Measurements from ENCODE around the gene CIPC.

CIPC gene

DNA sequence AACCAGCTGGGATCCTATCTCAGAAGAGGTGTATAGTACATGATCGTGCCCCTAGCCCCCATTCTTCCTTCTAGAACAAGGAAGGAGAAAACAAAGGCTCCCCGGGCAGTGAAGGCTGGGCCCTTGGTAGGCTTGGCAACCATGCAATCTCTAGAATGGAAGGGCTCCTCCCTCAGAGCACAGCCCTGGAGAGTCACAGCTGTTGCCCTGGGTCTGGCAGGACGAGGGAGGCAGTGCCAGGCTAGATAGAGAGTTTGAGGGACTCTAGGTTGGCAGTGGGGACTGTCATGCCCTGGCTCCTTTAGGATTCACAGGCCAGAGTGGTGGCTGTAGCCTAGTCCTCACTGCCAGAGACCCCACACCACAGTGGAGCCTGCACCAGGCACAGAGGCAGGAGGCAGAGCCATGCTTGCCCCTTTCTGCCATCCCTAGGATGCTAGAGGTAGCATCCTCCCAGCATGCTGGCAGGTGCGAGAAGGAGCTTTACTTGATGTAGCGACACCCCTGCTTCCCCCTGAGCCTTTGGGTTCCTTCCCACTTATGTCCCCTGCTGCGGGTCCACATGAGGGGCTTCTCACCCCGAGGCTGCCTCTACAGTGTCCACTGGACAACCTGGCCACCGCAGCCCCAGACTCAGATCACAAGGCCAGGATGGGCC, 33.4 kb upstream of the CIPC start:
- no peak for DNase-seq (ENCODE audit: insufficient read length, low spot score)
- no peak for FAIRE-seq
- no peak for TF ChIP-seq POLR2A (IDR thresholded peaks at IDR 0.05; ENCODE audit: low read depth, low read length)

DNA sequence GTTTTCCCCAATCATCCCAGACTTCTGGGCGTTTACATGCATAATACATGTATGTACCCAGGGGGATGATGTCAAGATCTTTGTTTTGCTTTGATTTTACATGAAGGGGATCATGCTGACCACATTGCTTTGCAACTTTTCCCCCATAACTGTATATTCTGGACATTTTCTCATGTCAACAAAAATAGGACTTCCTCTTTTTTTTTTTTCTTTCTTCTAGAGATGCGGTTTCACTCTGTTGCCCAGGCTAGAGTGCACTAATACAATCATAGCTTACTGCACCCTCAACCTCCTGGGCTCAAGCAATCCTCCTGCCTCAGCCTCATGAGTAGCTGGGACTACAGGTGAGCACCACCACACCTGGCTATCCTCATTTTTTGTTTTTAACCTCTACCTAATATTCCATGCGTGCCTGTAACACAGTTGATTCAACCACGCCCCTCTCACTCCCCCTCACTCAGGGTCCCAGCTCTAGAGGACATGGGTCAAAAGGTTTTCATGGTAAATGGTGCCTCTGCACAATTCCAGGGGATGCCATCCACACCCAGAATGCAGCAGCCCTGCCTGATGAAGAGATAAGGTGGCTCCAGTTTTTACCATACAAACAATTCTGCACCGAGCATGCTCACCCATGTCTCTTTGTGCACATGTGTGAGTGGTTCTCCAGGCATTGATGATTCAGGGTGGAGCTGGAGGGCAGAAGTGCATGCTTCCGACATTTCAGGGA, 32.0 kb upstream of the CIPC start:
- TF ChIP-seq POLR2A (IDR thresholded peaks at IDR 0.05; ENCODE audit: low read depth, low read length) = no peak
- DNase-seq (ENCODE audit: insufficient read length, low spot score) (no peak), FAIRE-seq (no peak)

DNA sequence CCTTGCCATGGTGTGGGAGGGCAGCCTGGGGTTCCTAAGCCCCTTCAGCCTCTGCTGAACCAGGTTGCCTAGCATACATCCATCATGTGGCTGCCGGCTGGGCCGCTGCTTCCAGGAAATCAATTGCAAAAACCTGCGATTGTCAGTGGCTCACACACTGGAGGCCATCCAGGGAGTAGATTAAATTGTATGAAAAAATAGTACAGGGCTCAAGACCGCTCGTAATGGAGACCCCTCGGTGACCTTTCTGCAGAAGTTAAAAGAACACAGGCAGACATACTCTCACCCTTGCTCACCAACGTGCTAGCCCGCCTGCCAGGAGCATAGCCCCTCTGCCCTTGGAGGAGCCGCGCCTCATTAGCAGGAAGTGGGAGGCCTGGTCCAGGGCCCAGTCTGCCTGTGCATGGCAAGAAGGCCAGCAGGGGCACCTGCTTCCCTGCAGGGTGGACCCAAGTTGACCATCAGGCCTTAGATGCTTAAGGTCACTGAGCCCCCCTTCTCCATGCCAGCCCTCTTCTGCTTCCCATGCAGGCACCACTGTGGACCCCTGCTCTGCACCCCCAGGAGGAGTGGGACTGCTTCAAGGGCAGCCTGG, 31.4 kb upstream of the CIPC start:
- TF ChIP-seq POLR2A (IDR thresholded peaks at IDR 0.05; ENCODE audit: low read depth, low read length) = no peak
- no peak for FAIRE-seq
- DNase-seq (ENCODE audit: insufficient read length, low spot score) = no peak

DNA sequence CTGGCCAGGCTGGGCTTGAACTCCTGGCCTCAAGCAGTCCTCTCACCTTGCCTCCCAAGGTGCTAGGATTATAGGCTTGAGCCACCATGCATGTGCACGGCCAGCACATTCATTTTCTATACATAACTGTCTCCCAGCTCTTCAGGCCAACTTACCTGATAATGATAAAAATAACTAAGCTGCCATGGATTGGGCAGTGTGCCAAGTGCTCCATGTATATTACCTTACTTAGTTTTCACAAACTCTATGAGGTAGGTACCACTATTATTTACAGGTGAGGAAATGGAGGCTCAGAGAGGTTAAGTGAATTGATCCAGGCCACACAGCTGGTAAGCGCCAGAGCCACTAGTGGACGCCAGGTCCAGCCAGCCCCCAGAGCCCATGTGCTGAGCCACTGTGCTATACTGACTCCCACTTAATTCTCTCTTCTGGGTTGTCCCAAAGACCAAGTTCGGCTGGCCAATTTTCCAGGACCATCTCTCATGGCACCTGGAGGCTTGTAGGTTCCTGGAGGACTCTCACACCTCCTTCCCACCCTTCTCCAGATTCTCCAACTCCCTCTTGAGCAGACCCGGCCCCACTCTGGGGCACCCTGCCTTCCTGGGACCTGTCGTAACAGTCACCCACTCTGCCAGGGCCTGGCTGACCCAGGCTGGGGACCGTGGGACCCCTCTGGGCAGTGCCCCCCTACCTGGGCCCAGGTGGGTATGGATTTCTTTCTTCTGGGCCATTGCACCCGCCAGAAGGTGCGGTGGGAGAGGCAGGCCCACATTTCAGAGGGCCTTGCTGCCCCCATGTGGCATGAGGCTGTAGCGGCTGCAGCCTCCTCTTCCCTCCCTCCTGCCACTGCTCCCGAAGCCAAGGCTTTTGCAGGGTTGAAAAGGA, 30.2 kb upstream of the CIPC start:
- FAIRE-seq (no peak), DNase-seq (ENCODE audit: insufficient read length, low spot score) (peak; percentile 42)
- no peak for TF ChIP-seq POLR2A (IDR thresholded peaks at IDR 0.05; ENCODE audit: low read depth, low read length)

- no peak for TF ChIP-seq POLR2A (IDR thresholded peaks at IDR 0.05; ENCODE audit: low read depth, low read length)
- DNase-seq (ENCODE audit: insufficient read length, low spot score) = no peak
- FAIRE-seq = no peak
Measured at GRCh38 chr14:77068517-77069200, 29.4 kb upstream of the CIPC start.

GRCh38 chr14:77069551-77069950, 28.5 kb upstream of the CIPC start:
- FAIRE-seq (no peak), DNase-seq (ENCODE audit: insufficient read length, low spot score) (no peak)
- TF ChIP-seq POLR2A (IDR thresholded peaks at IDR 0.05; ENCODE audit: low read depth, low read length) = no peak

GRCh38 chr14:77071938-77072388, 26.1 kb upstream of the CIPC start:
- FAIRE-seq (no peak), DNase-seq (ENCODE audit: insufficient read length, low spot score) (no peak)
- TF ChIP-seq POLR2A (IDR thresholded peaks at IDR 0.05; ENCODE audit: low read depth, low read length) = no peak

- DNase-seq (ENCODE audit: insufficient read length, low spot score) (no peak), FAIRE-seq (no peak)
- no peak for TF ChIP-seq POLR2A (IDR thresholded peaks at IDR 0.05; ENCODE audit: low read depth, low read length)
Measured at GRCh38 chr14:77074969-77075368, 23.1 kb upstream of the CIPC start.

- DNase-seq (ENCODE audit: insufficient read length, low spot score) (no peak), FAIRE-seq (no peak)
- no peak for TF ChIP-seq POLR2A (IDR thresholded peaks at IDR 0.05; ENCODE audit: low read depth, low read length)
Measured at GRCh38 chr14:77076113-77076631, 21.9 kb upstream of the CIPC start.

- FAIRE-seq = no peak
- TF ChIP-seq POLR2A (IDR thresholded peaks at IDR 0.05; ENCODE audit: low read depth, low read length) = no peak
- DNase-seq (ENCODE audit: insufficient read length, low spot score) = no peak
Measured at GRCh38 chr14:77077040-77077439, 21.0 kb upstream of the CIPC start.

DNA sequence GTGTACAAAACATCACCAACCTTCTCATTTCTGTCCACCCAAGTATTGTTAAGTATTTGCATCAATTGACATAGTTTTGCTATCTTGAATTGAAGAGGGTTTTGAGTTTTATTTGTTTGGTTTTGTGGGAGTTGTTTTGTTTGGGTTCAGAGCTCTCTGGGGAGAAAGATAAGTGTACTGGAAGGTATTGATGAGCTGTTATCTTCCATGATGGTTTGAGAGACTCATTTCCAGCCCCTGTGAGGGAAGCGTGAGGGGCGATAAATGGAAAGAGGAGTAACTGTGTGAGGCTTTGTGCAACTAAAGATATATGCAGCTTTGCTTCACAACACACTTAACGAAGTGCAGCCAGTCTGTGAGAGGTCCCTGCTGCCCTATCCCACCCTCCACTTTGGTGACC, 15.7 kb upstream of the CIPC start:
- DNase-seq (ENCODE audit: insufficient read length, low spot score) (no peak), FAIRE-seq (no peak)
- no peak for TF ChIP-seq POLR2A (IDR thresholded peaks at IDR 0.05; ENCODE audit: low read depth, low read length)

DNA sequence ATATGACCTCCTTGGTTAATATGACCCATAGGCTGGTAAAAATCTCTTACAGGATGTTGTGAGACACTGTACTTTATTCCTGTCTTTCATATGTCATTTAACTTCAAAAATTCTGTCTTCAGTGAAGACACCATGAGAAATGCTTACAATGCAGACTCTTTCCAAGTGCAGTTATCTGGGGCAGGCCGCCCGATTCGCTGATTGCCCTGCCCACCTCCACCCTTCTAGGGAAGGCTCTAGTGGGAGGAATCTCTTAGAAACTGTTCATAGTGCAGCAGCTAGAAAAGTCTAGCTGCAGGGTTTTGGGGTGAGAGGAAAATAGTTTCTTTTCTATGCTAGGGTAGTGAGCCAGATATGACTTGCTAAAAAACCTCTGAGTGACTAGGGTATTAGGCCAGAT, 15.0 kb upstream of the CIPC start:
- TF ChIP-seq POLR2A (IDR thresholded peaks at IDR 0.05; ENCODE audit: low read depth, low read length) = no peak
- FAIRE-seq = no peak
- DNase-seq (ENCODE audit: insufficient read length, low spot score) = no peak

DNA sequence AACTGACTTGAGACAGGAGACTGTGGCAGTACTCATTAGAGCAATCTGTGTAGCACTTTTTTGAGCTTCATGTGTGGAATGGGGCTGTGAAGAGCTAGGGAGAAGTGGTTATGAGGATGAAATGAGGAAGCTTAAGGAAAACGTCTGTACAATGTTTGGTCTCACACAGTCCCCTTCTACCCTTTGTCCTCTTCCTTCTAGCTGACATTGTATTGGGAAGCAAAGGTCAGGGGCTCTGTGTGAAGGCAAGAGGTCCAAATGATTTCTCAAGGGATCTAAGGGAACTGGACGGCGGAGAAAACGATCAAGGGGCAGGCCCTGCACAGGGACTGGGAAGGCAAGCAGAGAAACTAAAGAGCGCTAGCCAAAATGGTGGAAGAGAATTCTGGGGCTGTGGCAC, 13.1 kb upstream of the CIPC start:
- FAIRE-seq (no peak), DNase-seq (ENCODE audit: insufficient read length, low spot score) (no peak)
- no peak for TF ChIP-seq POLR2A (IDR thresholded peaks at IDR 0.05; ENCODE audit: low read depth, low read length)
